Measurements from ENCODE around the gene FAM118B.

The FAM118B gene

GRCh38 chr11:126197277-126197939 lies 14.2 kb upstream of the FAM118B start:
- peaks cover 35% of the 10 kb centered on the region for H3K36me3 ChIP-seq (ENCODE audit: control insufficient read depth, insufficient read depth, low read length)

GRCh38 chr11:126198648-126199047 lies 12.9 kb upstream of the FAM118B start:
- no peak for DNase-seq (ENCODE audit: low read depth, low spot score)
- Histone ChIP-seq H3K4me1 (ENCODE audit: control insufficient read depth, insufficient read depth, low read length) (no peaks in the 10 kb centered on the region), H3K27me3 (ENCODE audit: control insufficient read depth, insufficient read depth, low read length) (no peaks in the 10 kb centered on the region), H3K27ac (ENCODE audit: low read length) (no peak overlapping the region), H3K36me3 (ENCODE audit: control insufficient read depth, insufficient read depth, low read length) (peaks cover 40% of the 10 kb centered on the region), H3K9me3 (ENCODE audit: control insufficient read depth, insufficient read depth, low read length) (no peaks in the 10 kb centered on the region), H3K4me3 (ENCODE audit: low read length) (no peak overlapping the region)
- no CpG with 5 or more reads among the region's 5 CpGs for WGBS (ENCODE audit: insufficient coverage, insufficient read length)

More at GRCh38 chr11:126197277-126197939, 14.2 kb upstream of the FAM118B start:
- Histone ChIP-seq H3K27ac (ENCODE audit: low read length) (no peak overlapping the region), H3K4me1 (ENCODE audit: control insufficient read depth, insufficient read depth, low read length) (no peaks in the 10 kb centered on the region), H3K27me3 (ENCODE audit: control insufficient read depth, insufficient read depth, low read length) (no peaks in the 10 kb centered on the region), H3K4me3 (ENCODE audit: low read length) (no peak overlapping the region), H3K9me3 (ENCODE audit: control insufficient read depth, insufficient read depth, low read length) (no peaks in the 10 kb centered on the region)
- no CpG with 5 or more reads among the region's 7 CpGs for WGBS (ENCODE audit: insufficient coverage, insufficient read length)
- no peak for DNase-seq (ENCODE audit: low read depth, low spot score)

- no peak overlapping the region for H3K27ac ChIP-seq (ENCODE audit: low read length)
- DNase-seq (ENCODE audit: low read depth, low spot score), result no peak
- H3K27me3 ChIP-seq (ENCODE audit: control insufficient read depth, insufficient read depth, low read length), result no peaks in the 10 kb centered on the region
- no peaks in the 10 kb centered on the region for H3K4me1 ChIP-seq (ENCODE audit: control insufficient read depth, insufficient read depth, low read length)
- H3K9me3 ChIP-seq (ENCODE audit: control insufficient read depth, insufficient read depth, low read length), result no peaks in the 10 kb centered on the region
- H3K36me3 ChIP-seq (ENCODE audit: control insufficient read depth, insufficient read depth, low read length), result peaks cover 37% of the 10 kb centered on the region
- WGBS (ENCODE audit: insufficient coverage, insufficient read length), result no CpG with 5 or more reads among the region's 8 CpGs
- H3K4me3 ChIP-seq (ENCODE audit: low read length), result no peak overlapping the region
Measured at GRCh38 chr11:126202646-126203359, 8.8 kb upstream of the FAM118B start.

- Histone ChIP-seq H3K4me1 (ENCODE audit: control insufficient read depth, insufficient read depth, low read length) (no peaks in the 10 kb centered on the region), H3K27ac (ENCODE audit: low read length) (no peak overlapping the region), H3K4me3 (ENCODE audit: low read length) (no peak overlapping the region), H3K27me3 (ENCODE audit: control insufficient read depth, insufficient read depth, low read length) (no peaks in the 10 kb centered on the region), H3K36me3 (ENCODE audit: control insufficient read depth, insufficient read depth, low read length) (peaks cover 29% of the 10 kb centered on the region), H3K9me3 (ENCODE audit: control insufficient read depth, insufficient read depth, low read length) (no peaks in the 10 kb centered on the region)
- no peak for DNase-seq (ENCODE audit: low read depth, low spot score)
- WGBS (ENCODE audit: insufficient coverage, insufficient read length), result no CpG with 5 or more reads among the region's 14 CpGs
Measured at GRCh38 chr11:126205359-126205758, 6.2 kb upstream of the FAM118B start.

GRCh38 chr11:126207896-126208295 lies 3.7 kb upstream of the FAM118B start:
- Histone ChIP-seq H3K4me3 (ENCODE audit: low read length) (no peak overlapping the region), H3K27me3 (ENCODE audit: control insufficient read depth, insufficient read depth, low read length) (no peaks in the 10 kb centered on the region), H3K9me3 (ENCODE audit: control insufficient read depth, insufficient read depth, low read length) (no peaks in the 10 kb centered on the region), H3K4me1 (ENCODE audit: control insufficient read depth, insufficient read depth, low read length) (0 out of 2 replicates have a peak, but pooled peaks cover 2% of the 10 kb centered on the region), H3K27ac (ENCODE audit: low read length) (no peak overlapping the region), H3K36me3 (ENCODE audit: control insufficient read depth, insufficient read depth, low read length) (peaks cover 18% of the 10 kb centered on the region)
- WGBS (ENCODE audit: insufficient coverage, insufficient read length), result no CpG with 5 or more reads among the region's 2 CpGs
- DNase-seq (ENCODE audit: low read depth, low spot score), result no peak

GRCh38 chr11:126210871-126211235 lies 729 bp upstream of the FAM118B start:
- H3K27ac ChIP-seq (ENCODE audit: low read length), result no peak overlapping the region
- H3K4me3 ChIP-seq (ENCODE audit: low read length), result peak overlapping the region; percentile 83
- WGBS (ENCODE audit: insufficient coverage, insufficient read length), result no CpG with 5 or more reads among the region's 20 CpGs
- no peaks in the 10 kb centered on the region for H3K27me3 ChIP-seq (ENCODE audit: control insufficient read depth, insufficient read depth, low read length)
- H3K4me1 ChIP-seq (ENCODE audit: control insufficient read depth, insufficient read depth, low read length), result 0 out of 2 replicates have a peak, but pooled peaks cover 2% of the 10 kb centered on the region
- no peaks in the 10 kb centered on the region for H3K9me3 ChIP-seq (ENCODE audit: control insufficient read depth, insufficient read depth, low read length)
- DNase-seq (ENCODE audit: low read depth, low spot score), result no peak
- peaks cover 3% of the 10 kb centered on the region; the same call in 1 of the 2 replicates for H3K36me3 ChIP-seq (ENCODE audit: control insufficient read depth, insufficient read depth, low read length)

GRCh38 chr11:126212089-126212660 lies 593 bp downstream of the FAM118B start:
- no CpG with 5 or more reads among the region's 15 CpGs for WGBS (ENCODE audit: insufficient coverage, insufficient read length)
- H3K36me3 ChIP-seq (ENCODE audit: control insufficient read depth, insufficient read depth, low read length), result peaks cover 3% of the 10 kb centered on the region; the same call in 1 of the 2 replicates
- H3K4me1 ChIP-seq (ENCODE audit: control insufficient read depth, insufficient read depth, low read length), result 0 out of 2 replicates have a peak, but pooled peaks cover 2% of the 10 kb centered on the region
- H3K4me3 ChIP-seq (ENCODE audit: low read length), result peak overlapping the region; percentile 83; the same call in 1 of the 2 replicates
- no peak overlapping the region for H3K27ac ChIP-seq (ENCODE audit: low read length)
- no peaks in the 10 kb centered on the region for H3K27me3 ChIP-seq (ENCODE audit: control insufficient read depth, insufficient read depth, low read length)
- DNase-seq (ENCODE audit: low read depth, low spot score), result no peak
- no peaks in the 10 kb centered on the region for H3K9me3 ChIP-seq (ENCODE audit: control insufficient read depth, insufficient read depth, low read length)

- Histone ChIP-seq H3K4me1 (ENCODE audit: control insufficient read depth, insufficient read depth, low read length) (0 out of 2 replicates have a peak, but pooled peaks cover 2% of the 10 kb centered on the region), H3K27me3 (ENCODE audit: control insufficient read depth, insufficient read depth, low read length) (no peaks in the 10 kb centered on the region), H3K27ac (ENCODE audit: low read length) (no peak overlapping the region), H3K36me3 (ENCODE audit: control insufficient read depth, insufficient read depth, low read length) (peaks cover 1% of the 10 kb centered on the region; the same call in 1 of the 2 replicates), H3K4me3 (ENCODE audit: low read length) (no peak overlapping the region), H3K9me3 (ENCODE audit: control insufficient read depth, insufficient read depth, low read length) (no peaks in the 10 kb centered on the region)
- no CpG with 5 or more reads among the region's 2 CpGs for WGBS (ENCODE audit: insufficient coverage, insufficient read length)
- no peak for DNase-seq (ENCODE audit: low read depth, low spot score)
Measured at GRCh38 chr11:126214441-126214840, 2.9 kb downstream of the FAM118B start.

GRCh38 chr11:126214841-126215240 lies 3.3 kb downstream of the FAM118B start:
- WGBS (ENCODE audit: insufficient coverage, insufficient read length), result no CpG with 5 or more reads among the region's 6 CpGs

GRCh38 chr11:126216526-126217305 lies 5.1 kb downstream of the FAM118B start:
- no peak overlapping the region for H3K27ac ChIP-seq (ENCODE audit: low read length)
- H3K4me1 ChIP-seq (ENCODE audit: control insufficient read depth, insufficient read depth, low read length), result no peaks in the 10 kb centered on the region
- H3K9me3 ChIP-seq (ENCODE audit: control insufficient read depth, insufficient read depth, low read length), result no peaks in the 10 kb centered on the region
- WGBS (ENCODE audit: insufficient coverage, insufficient read length), result no CpG with 5 or more reads among the region's 6 CpGs
- no peak overlapping the region; the same call in 1 of the 2 replicates for H3K4me3 ChIP-seq (ENCODE audit: low read length)
- no peaks in the 10 kb centered on the region for H3K36me3 ChIP-seq (ENCODE audit: control insufficient read depth, insufficient read depth, low read length)
- DNase-seq (ENCODE audit: low read depth, low spot score), result no peak
- no peaks in the 10 kb centered on the region for H3K27me3 ChIP-seq (ENCODE audit: control insufficient read depth, insufficient read depth, low read length)

More at GRCh38 chr11:126214841-126215240, 3.3 kb downstream of the FAM118B start:
- Histone ChIP-seq H3K4me1 (ENCODE audit: control insufficient read depth, insufficient read depth, low read length) (0 out of 2 replicates have a peak, but pooled peaks cover 2% of the 10 kb centered on the region), H3K4me3 (ENCODE audit: low read length) (no peak overlapping the region), H3K9me3 (ENCODE audit: control insufficient read depth, insufficient read depth, low read length) (no peaks in the 10 kb centered on the region), H3K36me3 (ENCODE audit: control insufficient read depth, insufficient read depth, low read length) (no peaks in the 10 kb centered on the region), H3K27ac (ENCODE audit: low read length) (no peak overlapping the region), H3K27me3 (ENCODE audit: control insufficient read depth, insufficient read depth, low read length) (no peaks in the 10 kb centered on the region)
- no peak for DNase-seq (ENCODE audit: low read depth, low spot score)

Data from iPS DF 6.9 (cell line).